DMS114 treated with DMSO at 0.1 percent for 48 hours (cell line): Measurements from ENCODE around the gene DNAJC10.

ENCODE experiments used
- DNase-seq: peaks from one replicate; lab custom pipeline; 2025; ENCODE audit not compliant: unreplicated experiment; lab: John Stamatoyannopoulos, UW

DNAJC10 gene

DNA sequence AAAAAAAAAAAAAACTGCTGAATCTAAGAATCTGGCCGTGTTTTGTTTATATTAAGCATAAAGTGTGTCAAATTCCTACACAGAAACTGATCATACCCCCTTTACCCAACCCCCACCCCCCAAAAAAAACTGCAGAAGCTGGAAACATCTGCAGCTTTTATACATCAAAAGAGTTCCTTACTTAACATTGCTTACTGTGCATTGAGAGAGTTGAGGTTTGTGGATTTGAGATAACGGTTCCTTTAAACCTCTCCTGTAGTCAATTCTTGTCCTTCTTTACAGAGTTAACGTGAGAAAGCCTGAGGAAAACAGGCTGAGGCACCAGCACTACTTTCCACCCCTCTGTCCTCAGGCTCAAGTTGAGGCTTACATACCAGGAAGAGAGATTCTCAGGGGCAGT, 115.9 kb downstream of the DNAJC10 start:
- no peak for DNase-seq

DNA sequence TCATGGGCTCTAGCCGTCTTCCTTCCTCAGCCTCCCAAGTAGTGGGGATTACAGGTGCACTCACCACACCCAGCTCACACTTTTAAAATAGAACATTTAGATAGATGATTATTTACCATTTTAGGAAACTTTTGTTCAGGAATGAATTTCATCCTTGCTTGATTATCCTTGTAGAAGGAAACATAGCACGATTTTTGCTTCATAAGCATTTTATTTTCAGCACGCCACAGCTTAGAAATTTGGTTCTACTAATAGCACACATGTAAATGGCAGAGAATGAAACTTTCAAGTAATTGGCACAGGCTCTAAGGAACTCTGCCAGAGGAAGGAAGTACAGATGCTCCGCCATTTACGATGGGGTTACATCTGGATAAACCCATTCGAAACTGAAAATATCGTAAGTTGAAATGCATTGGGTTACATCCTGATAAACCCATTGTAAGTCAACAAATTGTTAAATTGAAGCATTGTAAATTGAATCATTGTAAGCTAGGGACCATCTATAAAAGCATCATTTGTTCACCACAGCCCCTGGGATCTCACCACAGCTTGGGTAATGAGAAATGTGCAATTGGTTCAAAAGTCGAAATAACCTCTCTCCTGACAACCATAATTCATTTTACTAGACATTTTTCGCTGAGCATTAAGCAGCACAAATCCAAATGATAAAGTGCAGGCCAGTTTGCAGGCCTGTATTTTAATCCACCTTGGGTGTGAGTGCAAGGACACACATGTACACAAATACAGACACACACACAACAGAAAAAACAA, 117.2 kb downstream of the DNAJC10 start:
- DNase-seq: no peak

DNA sequence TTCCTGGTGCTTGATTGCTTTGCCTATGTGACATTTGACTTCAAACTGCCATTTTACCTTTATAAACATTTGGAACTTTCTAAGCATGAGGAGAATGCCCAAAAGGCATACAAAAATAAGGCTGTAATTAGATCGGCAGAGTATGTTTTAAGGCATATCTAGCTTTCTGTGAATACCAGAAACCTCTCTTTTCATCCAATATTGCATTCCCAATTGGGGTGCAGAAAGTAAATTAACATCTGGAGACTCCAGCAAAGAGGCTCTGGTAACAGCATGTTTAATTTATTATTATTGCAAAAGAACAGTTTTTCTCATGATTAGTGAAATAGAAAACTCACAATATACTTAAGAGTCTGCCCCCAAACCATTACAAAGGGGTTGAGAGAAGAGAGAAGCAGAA, 118.2 kb downstream of the DNAJC10 start:
- no peak for DNase-seq

DNA sequence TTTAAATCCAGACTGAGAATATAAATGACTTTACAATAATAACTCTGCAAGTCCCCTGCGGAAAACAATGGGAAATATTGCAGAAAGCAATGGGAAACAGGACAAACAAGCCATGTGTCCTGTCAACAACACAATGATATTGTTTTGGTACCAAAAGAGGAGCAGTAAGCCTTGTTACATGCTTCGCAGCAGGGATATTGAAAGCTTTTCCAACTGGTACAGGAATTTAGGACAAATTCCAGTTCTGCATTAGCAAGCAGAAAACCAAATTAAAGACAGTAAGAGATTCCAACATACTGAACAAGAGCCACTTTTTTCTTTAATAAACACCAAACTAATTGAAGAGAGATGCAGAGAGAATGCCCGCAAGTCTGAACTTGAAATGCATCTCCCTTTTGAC, 120.4 kb downstream of the DNAJC10 start:
- no peak for DNase-seq
